22Rv1 (cell line): ENCODE measurements around the gene GNPDA1.

Experiments used
- CTCF ChIP-seq: fragments of 450-650 bp; IDR thresholded peaks from 2 replicates; pipeline ENCODE4 v1.5.1; 2017; ENCODE audit warnings: mild to moderate bottlenecking
- ZFX ChIP-seq: fragments of 450-650 bp; IDR thresholded peaks from 2 replicates; pipeline ENCODE4 v1.6.1; 2017; ENCODE audit warnings: antibody characterized with exemption, borderline replicate concordance

GRCh38 chr5:141958113-141958512, 54.7 kb downstream of the GNPDA1 start, which contains the start of gene PCDH12:
- no peak for TF ChIP-seq CTCF
- no peak for TF ChIP-seq ZFX
